Hematopoietic multipotent progenitor cell (in vitro differentiated cells): ENCODE data around the gene MRPS6. TPM values are rescaled to one million over a fixed set of nuclear protein-coding genes. Genes with fewer than 3 reads are reported as not detected.

Experiments used
- DNase-seq, 3 donors: peaks; one replicate each; pipeline ENCODE4 v3.0.0-alpha.2; 2011 to 2015; ENCODE audit warnings: low read depth in 2 of 3, low spot score in 2 of 3
- total RNA-seq: library from RNA; depleted of rRNA; stranded (reverse); fragments of >200 nt; gene quantifications from one replicate; pipeline ENCODE4 v1.2.3, GENCODE V29; 2012

Gene MRPS6
- total RNA-seq, 1 donor: 10.8 TPM

DNA sequence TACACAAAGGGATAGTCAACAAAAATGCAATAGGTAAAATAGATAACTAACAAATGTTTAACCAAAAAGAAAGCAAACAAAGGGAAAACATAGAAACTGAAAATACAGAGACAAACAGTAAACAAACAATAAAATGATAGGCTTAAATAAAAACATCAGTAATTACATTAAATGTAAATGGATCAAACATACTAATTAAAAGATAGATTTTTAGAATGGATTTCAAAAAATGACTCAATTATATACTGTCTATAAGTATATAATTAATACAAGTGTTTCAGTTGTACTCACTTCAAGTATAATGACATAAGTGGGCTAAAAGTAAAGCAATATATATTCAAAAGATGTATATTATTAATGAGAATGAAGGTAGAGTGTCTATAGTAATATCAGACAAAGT, 101.1 kb downstream of the MRPS6 start:
- DNase-seq: no peak

DNA sequence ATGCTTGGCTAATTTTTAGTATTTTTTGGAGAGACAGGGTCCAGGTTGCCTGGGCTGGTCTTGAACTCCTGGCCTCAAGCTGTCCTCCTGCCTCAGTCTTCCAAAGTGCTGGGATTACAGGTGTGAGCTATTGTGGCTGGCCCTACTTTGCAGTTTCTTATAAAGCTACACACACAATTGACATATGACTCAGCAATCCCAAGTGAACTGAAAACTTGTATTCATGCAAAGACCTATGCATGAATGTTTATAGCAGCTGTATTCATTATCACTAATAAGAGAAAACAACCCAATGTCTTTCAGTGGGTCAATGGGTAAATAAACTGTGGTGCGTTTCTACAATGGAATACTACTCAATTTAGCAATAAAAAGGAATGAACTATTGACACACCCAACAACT, 103.1 kb downstream of the MRPS6 start:
- DNase-seq: no peak

DNA sequence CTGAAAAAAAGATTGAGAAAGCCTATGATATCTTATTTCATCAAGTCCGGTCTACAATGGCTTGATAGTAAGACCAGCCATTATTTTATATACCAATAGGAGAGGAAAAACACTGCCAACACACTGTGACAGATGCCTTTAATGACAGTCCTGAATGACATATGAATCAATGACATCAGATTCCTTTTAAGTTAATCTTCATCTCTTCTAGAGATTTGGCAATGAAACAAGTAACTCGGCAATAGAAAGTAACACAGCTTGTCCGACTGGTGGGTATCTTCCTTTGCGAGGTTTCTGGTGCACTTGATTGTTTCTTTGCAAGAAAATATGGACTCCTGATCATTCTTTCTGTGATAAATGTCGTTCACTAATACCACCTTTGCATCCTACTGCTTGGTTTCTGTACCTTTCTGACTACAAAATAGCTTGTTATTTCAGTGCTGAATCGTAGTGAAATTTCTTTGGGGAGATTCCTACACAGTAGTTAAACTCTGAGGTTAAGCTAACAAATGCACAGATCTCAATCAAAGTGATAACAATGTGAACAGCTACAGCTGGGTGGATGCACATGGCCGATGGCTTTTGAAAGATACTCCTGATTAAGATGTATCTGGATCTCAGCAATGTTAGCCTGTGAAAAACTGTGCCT, 104.7 kb downstream of the MRPS6 start:
- no peak for DNase-seq

- no peak for DNase-seq
These were observed 106.0 kb downstream of the MRPS6 start for GRCh38 chr21:34179204-34179935.

DNA sequence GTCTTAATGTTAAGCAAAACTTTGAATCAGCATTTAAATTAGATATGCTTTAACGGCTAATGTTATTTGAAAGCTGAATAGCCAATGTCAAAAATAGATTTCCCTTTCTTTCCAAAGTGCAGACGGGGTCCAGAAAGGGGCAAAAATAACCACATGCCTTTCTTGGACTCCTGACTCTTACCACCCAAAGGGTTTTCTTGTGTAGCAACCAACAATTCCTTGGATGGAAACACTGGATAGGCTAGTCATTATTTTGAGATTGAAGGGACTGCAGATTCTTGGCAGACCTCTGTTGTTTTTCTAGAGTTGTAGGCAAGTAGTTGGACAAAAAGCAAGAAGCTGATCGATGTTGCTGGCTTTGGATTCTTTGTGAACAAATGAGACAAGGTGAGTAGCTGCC, 107.0 kb downstream of the MRPS6 start:
- DNase-seq: no peak

- DNase-seq: no peak
These were observed 107.5 kb downstream of the MRPS6 start for GRCh38 chr21:34180826-34181359.

DNA sequence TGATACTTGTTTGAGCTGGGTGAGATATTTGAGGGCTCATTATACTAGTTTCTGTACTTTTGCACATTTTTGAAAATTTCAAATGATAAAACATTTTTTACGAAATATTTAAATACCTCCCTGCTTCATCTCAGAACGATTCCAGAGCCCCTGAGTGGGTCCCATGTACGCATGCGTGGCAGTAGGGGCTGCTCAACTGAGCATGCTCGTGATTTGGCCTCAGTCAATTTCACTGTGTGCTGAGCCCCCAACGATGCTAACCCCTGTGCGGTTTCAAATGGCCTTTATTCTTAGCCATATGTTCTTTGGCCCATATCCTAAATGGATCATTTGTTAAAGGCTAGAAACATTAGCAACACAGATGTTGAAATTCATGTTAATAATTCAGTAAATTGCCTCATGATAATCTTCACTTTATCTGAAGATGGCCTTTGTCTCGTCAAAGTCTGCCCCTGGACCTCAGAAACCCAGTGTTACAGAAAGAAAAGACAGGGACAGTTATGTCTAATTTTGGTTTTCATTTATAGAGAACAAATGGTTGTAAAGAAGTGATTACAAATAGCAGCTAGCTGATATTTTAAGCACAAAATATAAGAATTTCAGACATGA, 108.2 kb downstream of the MRPS6 start:
- no peak for DNase-seq

DNA sequence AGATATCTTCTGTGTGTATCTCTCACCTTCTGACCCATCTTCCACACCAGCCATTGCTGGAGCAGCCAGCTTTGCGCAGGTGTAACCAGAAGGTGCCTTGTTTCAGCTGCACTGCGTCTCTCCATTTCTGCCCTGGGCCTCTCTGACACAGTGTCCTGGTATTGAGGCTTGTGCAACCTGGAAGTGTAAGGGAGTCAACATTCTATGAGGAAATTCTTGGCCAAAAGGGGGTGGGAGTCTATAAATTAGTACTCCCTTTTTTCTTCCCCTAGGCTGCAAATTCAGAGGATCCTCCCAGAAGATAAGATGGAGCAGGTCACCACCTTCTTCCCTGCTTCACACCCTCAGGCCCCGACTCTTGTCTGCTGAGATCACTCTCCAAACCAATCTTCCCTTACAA, 109.1 kb downstream of the MRPS6 start:
- DNase-seq: no peak

- DNase-seq: no peak
These were observed 110.1 kb downstream of the MRPS6 start for GRCh38 chr21:34183331-34183928.

DNA sequence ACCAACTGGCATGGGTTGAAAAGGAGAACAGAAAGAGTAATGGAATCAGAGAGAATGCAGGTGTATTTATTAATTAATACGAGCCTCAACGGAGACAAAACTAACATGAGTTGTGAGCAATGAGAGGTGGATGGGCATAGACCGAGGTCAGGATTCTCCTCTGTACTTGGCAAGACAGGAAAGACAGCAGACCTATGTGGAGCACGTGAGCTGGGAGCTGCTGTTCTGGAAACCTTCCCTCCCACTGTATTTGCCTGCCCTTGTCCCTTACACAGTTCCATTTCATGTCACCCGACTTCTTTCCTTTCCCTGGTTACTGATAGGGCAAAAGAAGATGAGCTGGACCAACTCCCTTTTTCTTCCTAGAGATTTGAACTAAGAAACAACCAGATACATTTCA, 110.9 kb downstream of the MRPS6 start:
- no peak for DNase-seq

GRCh38 chr21:34185026-34185750, 111.8 kb downstream of the MRPS6 start:
- DNase-seq: no peak

- DNase-seq: no peak
These were observed 112.8 kb downstream of the MRPS6 start for GRCh38 chr21:34186109-34186719.

- DNase-seq: no peak
These were observed 114.6 kb downstream of the MRPS6 start for GRCh38 chr21:34187935-34188334.

GRCh38 chr21:34189506-34189905, 116.1 kb downstream of the MRPS6 start:
- DNase-seq: no peak

- DNase-seq: no peak
These were observed 117.4 kb downstream of the MRPS6 start for GRCh38 chr21:34190576-34191321.

GRCh38 chr21:34191876-34192275, 118.5 kb downstream of the MRPS6 start:
- DNase-seq: no peak
